Measurements from ENCODE around the gene DYSF.

DNA sequence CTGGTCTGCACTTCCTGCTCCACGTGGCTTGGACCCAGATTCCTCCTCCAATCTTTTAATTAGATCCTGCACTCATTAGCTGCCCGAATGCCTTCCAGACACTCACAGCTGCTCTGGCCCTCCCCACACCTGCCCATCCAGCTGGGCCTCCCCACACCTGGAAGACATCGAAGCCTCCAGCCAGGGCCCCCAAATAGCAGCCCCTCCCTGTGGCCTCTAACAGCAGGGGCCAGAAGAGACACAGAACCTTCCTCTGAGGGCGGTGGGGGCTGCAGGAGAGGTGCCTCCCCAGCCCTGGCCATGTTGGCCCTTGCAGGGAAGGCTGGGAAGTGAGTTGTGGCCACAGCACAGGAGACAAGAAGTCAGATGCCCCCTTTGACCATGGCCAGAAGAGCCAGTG is 252.8 kb downstream of the DYSF start:
- TF ChIP-seq, protein P1, sequence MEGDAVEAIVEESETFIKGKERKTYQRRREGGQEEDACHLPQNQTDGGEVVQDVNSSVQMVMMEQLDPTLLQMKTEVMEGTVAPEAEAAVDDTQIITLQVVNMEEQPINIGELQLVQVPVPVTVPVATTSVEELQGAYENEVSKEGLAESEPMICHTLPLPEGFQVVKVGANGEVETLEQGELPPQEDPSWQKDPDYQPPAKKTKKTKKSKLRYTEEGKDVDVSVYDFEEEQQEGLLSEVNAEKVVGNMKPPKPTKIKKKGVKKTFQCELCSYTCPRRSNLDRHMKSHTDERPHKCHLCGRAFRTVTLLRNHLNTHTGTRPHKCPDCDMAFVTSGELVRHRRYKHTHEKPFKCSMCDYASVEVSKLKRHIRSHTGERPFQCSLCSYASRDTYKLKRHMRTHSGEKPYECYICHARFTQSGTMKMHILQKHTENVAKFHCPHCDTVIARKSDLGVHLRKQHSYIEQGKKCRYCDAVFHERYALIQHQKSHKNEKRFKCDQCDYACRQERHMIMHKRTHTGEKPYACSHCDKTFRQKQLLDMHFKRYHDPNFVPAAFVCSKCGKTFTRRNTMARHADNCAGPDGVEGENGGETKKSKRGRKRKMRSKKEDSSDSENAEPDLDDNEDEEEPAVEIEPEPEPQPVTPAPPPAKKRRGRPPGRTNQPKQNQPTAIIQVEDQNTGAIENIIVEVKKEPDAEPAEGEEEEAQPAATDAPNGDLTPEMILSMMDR (IDR thresholded peaks at IDR 0.05), result no peak
- no peak for TF ChIP-seq ZFX (IDR thresholded peaks at IDR 0.05; ENCODE audit: borderline replicate concordance)

Data from 22Rv1 (cell line).